ENCODE data around the gene PREX1. TPM values are rescaled to one million over a fixed set of nuclear protein-coding genes. Genes with fewer than 3 reads are reported as not detected.

PREX1 gene
- total and polyA plus RNA-seq, 10 donors = 36.7 to 279 (median 157) TPM

DNA sequence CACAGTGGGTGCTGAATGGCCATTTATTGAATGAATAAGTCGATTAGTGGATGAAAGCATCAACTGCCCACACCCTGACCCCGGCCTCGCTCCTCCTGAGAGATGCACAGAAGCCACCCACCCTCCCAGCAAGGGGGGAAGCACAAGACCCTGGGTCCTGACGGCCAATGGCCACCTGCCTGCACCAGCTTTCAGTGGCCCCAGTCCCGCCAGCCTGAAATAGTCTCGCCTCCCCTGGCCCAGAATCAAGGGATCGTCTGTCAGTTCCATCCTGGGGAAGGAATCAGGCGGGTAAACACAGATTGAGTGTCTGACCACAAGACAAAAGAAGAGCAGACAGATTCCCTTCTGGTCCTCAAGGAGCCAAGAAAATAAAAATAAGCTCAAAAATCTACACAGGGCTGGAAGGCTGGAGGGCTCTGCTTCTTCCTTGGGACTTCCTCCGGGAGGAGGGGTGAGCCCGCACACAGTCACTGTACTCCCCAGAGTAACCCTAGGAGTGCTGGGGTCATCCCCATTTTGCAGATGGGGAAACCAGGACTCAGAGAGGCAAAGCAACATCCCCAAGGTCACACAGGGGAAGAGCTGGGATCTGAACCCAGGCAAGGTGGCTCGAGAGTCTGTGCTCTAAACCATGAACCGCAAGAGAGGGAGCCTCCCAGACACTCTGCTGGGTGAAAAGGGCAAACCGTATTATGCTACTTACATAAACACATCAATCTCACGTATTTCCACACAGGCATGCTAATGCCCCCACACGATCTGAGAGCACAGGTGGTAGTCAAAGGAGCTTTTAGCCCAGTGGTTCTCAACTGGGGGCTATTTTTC is 7.8 kb downstream of the PREX1 start:
- Histone ChIP-seq H3K27me3 (replicated peaks in 1 of 7) (no peaks in the 10 kb centered on the region), H3K27ac (peak overlapping the region; percentile 20 to 97 (median 90)), H3K9me3 (no peaks in the 10 kb centered on the region), H3K4me3 (peak overlapping the region in 2 of 8 donors; percentile 93 to 95), H3K4me1 (peaks cover 84 to 100% (median 99%) of the 10 kb centered on the region in 6 donors), H3K36me3 (peaks cover 0 to 70% (median 0%) of the 10 kb centered on the region in 6 donors)
- 62 to 74% (median 70%) methylated on average over 13 to 15 of the region's 15 CpGs for WGBS, 5 donors
- peak; percentile 79 for DNase-seq
- intact Hi-C loops (cut with DNase I; ENCODE audit: low total_unique reads) = loop anchor here (10.0 kb wide), 1 partner anchor 65 kb away; no protein-coding TSS in a partner anchor
- TF ChIP-seq POLR2A (IDR thresholded peaks at IDR 0.05) (no peak), POLR2AphosphoS5 (IDR thresholded peaks at IDR 0.05) (peak in 1 of 3 donors; percentile 62)

DNA sequence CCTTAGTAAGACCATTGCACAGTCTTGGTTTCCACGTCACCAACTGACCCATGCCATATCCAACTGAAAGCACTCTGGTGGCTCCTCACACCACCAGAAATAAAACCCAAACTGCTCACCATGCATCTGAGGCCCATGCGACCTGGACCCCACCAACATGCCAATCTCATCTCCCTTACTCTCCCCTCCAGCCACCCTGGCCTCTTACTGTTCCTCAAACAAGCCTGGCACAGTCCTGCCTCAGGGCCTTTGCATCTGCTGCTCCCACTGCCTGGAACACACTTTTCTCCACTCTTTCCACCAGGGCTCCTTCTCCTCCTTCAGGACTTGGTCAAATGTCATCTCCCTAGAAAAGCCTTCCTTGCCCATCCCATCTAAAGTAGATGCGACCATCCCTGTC is 8.7 kb downstream of the PREX1 start:
- intact Hi-C loops (cut with DNase I; ENCODE audit: low total_unique reads) = no loop called here
- peaks cover 0 to 74% (median 0%) of the 10 kb centered on the region in 6 donors for H3K36me3 ChIP-seq
- no peaks in the 10 kb centered on the region for H3K27me3 ChIP-seq (replicated peaks in 1 of 7)
- TF ChIP-seq, protein P1, sequence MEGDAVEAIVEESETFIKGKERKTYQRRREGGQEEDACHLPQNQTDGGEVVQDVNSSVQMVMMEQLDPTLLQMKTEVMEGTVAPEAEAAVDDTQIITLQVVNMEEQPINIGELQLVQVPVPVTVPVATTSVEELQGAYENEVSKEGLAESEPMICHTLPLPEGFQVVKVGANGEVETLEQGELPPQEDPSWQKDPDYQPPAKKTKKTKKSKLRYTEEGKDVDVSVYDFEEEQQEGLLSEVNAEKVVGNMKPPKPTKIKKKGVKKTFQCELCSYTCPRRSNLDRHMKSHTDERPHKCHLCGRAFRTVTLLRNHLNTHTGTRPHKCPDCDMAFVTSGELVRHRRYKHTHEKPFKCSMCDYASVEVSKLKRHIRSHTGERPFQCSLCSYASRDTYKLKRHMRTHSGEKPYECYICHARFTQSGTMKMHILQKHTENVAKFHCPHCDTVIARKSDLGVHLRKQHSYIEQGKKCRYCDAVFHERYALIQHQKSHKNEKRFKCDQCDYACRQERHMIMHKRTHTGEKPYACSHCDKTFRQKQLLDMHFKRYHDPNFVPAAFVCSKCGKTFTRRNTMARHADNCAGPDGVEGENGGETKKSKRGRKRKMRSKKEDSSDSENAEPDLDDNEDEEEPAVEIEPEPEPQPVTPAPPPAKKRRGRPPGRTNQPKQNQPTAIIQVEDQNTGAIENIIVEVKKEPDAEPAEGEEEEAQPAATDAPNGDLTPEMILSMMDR (IDR thresholded peaks at IDR 0.05 in 8 of 11, conservative IDR thresholded peaks at IDR 0.05 in 3 of 11) = no peak
- TF ChIP-seq POLR2A (IDR thresholded peaks at IDR 0.05) (no peak), POLR2AphosphoS5 (IDR thresholded peaks at IDR 0.05) (no peak)
- DNase-seq = peak; percentile 69
- H3K27ac ChIP-seq = peak overlapping the region in 7 of 8 donors; percentile 60 to 97 (median 89)
- no peaks in the 10 kb centered on the region for H3K9me3 ChIP-seq
- H3K4me1 ChIP-seq = peaks cover 74 to 100% (median 99%) of the 10 kb centered on the region in 6 donors
- H3K4me3 ChIP-seq = peak overlapping the region in 3 of 8 donors; percentile 14 to 95 (median 20)
- 70 to 92% (median 74%) methylated on average over 3 of the region's 3 CpGs for WGBS, 5 donors

DNA sequence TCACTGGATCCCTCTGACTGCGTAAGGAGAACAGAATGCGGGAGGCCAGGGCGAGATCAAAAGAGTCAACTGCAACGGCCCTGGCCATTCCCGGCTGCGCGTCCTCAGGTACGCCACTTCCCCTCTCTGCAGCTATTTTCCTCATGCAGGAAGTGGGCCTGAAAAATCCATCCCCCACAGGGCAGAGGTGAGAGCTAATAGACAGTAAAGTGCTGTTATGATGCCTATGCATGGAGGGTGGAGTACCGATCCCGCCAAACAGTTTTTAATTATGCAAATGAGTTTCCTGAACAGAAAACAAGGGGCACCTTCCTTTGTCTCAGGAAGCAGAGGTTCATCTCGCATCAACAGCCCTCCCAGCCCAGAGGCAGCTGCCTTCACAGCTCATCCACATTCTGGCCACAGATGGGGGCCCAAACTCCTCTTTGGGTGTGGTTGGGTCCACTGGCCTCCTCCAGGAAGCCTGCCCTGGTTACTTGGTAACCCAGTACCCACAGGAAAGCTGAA is 9.3 kb downstream of the PREX1 start:
- Histone ChIP-seq H3K9me3 (no peaks in the 10 kb centered on the region), H3K4me3 (peak overlapping the region in 4 of 8 donors; percentile 14 to 95 (median 18))
- peak; percentile 86 for DNase-seq

DNA sequence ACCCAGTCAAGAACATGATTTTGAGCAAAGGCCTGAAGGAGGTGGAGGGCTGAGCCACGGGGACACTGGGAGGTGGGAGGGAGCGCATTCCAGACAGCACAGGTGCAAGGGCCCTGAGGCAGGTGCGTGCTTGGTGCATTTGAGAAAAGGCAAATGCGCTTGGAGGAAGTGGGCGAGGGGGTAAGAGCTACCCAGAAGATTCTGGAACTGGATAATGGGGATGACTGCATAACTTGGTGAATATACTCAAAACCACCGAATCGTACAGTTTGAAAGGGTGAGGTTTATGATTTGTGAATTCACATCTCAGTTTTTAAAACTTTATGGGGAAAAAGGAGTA is 9.8 kb downstream of the PREX1 start:
- peak; percentile 61 for DNase-seq
- H3K27ac ChIP-seq = peak overlapping the region; percentile 43 to 97 (median 85)
- no peaks in the 10 kb centered on the region for H3K27me3 ChIP-seq (replicated peaks in 1 of 7)
- H3K4me3 ChIP-seq = peak overlapping the region in 3 of 8 donors; percentile 14 to 95 (median 20)
- 66 to 77% (median 72%) methylated on average over 7 of the region's 7 CpGs for WGBS, 5 donors
- H3K9me3 ChIP-seq = no peaks in the 10 kb centered on the region
- peaks cover 0 to 83% (median 0%) of the 10 kb centered on the region in 6 donors for H3K36me3 ChIP-seq
- TF ChIP-seq POLR2AphosphoS5 (IDR thresholded peaks at IDR 0.05) (peak in 1 of 3 donors; percentile 54), POLR2A (IDR thresholded peaks at IDR 0.05) (no peak)
- H3K4me1 ChIP-seq = peaks cover 67 to 100% (median 99%) of the 10 kb centered on the region in 6 donors
- intact Hi-C loops (cut with DNase I; ENCODE audit: low total_unique reads) = no loop called here

More for the DNA sequence above, 9.3 kb downstream of the PREX1 start:
- H3K27me3 ChIP-seq (replicated peaks in 1 of 7) = no peaks in the 10 kb centered on the region
- H3K4me1 ChIP-seq = peaks cover 69 to 100% (median 99%) of the 10 kb centered on the region in 6 donors
- WGBS, 5 donors = 7 to 40% (median 17%) methylated on average over 11 of the region's 11 CpGs
- intact Hi-C loops (cut with DNase I; ENCODE audit: low total_unique reads) = no loop called here
- H3K36me3 ChIP-seq = peaks cover 0 to 78% (median 0%) of the 10 kb centered on the region in 6 donors
- TF ChIP-seq POLR2AphosphoS5 (IDR thresholded peaks at IDR 0.05) = peak in 2 of 3 donors; percentile 66 to 77
- TF ChIP-seq, protein P1 (IDR thresholded peaks at IDR 0.05 in 8 of 11, conservative IDR thresholded peaks at IDR 0.05 in 3 of 11) = no peak
- peak overlapping the region; percentile 43 to 97 (median 85) for H3K27ac ChIP-seq

Data from spleen (tissue), 11 donors.